ENCODE results near the gene HDGF.
A peak's percentile ranks its signal among the peaks of the same experiment; 100 is the strongest.
"Not testable (repeated sequence)": the region's sequence is repeated elsewhere in the genome, so short reads cannot be mapped to it uniquely, and the experiment has no call there.

HDGF gene

DNA sequence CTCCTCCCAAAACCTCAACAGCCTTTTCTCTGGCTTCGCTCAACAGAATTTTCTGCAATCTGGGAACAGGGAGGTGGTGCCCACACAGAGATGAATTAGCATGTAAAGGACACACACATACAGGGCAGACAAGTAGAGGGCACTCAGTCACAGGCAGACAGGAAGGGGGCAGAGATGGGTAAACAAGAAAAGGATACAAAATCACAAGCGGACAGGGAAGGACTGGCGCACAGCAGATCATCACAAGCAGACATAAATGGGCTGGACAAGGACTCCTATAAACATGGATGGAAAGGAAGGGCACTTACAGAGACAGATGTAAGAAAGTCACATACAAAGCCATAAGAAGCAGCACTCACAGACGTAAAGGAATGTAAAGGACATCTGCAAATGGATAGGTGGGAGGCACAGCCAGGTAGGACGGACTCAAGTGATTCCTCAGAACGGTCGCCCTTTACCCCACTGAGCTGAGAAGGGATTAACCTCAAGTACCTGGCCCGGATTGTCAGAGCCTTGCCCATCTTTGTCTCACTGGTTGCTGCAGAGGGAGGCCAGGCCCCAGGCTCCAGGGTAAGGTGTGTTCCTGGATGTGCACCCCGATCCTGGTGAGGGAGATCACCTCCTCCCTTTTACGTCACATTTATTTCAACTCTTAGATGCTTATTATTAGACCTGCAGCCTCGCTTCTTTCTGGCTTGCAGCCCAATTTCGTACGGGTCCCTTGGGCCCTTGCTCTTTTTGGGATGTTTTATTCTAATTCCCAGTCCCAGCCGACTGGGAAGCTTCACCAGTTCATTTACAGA is 15.0 kb upstream of the HDGF start:
- no peak for DNase-seq

DNA sequence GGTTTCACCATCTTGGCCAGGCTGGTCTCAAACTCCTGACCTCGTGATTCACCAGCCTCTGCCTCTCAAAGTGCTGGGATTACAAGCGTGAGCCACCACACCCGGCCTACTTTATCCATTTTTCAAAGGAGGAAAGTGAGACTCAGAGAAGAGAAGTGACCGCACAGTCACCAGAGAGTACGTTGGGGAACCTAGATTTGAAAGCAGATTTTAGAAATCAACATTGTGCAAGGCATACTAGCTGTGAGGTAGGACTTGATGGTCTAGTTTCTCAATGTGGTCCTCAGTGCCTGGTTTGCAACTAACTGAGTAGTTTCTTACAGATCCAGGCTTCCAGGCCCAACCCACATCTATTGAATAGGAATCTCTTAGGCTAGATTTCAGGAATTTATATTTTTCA is 14.2 kb upstream of the HDGF start:
- DNase-seq: no peak

DNA sequence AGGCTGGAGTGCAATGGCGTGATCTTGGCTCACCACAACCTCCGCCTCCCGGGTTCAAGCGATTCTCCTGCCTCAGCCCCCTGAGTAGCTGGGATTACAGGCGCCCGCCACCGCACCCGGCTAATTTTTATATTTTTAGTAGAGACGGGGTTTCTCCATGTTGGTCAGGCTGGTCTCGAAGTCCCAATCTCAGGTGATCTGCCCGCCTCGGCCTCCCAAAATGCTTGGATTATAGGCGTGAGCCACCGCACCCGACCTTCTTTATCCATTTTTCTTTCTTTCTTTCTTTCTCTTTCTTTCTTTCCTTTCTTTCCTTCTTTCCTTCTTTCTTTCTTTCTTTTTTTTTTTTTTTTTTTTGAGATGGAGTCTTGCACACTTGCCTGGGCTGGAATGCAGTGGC is 13.7 kb upstream of the HDGF start:
- not testable (repeated sequence) for DNase-seq

DNA sequence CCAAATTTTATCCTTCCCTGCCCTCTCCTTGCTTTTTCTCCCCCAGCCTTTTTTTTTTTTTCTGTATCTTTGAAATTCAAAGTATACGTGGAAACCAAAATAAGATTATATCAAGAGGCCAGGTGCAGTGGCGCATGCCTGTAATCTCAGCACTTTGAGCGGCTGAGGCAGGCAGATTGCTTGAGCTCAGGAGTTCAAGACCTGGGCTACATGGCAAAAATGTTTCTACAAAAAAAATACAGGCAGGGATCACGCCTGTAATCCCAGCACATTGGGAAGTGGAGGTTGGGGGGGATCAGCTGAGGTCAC is 9.3 kb upstream of the HDGF start:
- DNase-seq: no peak

DNA sequence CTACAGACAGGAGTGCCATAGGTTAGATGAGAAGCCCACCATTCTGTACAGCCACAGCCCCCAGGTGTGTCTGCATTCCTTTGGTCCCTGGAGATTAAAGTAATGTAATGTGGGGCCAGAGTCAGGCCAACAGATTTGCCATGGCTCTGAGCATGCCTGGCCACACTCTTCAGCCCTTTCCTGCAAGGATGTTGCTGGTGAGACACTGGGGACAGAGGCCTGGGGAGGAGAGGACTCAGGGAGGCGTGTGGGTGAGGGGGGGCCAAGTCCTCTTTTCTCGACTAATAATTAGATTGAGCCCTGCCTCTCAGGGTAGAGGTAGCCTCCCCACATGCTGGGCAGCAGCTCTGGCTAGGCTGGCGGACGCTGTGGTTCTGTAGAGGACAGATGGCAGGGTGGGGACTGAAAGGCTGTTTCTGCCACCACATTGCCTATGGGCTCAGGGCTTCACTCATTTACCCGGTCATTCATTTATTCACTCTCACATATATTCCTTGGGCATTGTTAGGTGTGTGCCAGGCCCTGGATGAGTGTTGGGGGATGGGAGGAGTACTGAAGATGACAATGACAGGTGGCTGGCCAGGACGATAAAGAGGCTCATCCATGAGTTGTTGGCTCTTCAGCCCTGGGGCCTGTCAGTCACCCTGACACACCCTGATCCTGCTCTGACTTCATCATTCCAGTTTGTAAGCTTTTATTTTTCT is 8.8 kb upstream of the HDGF start:
- DNase-seq: no peak

DNA sequence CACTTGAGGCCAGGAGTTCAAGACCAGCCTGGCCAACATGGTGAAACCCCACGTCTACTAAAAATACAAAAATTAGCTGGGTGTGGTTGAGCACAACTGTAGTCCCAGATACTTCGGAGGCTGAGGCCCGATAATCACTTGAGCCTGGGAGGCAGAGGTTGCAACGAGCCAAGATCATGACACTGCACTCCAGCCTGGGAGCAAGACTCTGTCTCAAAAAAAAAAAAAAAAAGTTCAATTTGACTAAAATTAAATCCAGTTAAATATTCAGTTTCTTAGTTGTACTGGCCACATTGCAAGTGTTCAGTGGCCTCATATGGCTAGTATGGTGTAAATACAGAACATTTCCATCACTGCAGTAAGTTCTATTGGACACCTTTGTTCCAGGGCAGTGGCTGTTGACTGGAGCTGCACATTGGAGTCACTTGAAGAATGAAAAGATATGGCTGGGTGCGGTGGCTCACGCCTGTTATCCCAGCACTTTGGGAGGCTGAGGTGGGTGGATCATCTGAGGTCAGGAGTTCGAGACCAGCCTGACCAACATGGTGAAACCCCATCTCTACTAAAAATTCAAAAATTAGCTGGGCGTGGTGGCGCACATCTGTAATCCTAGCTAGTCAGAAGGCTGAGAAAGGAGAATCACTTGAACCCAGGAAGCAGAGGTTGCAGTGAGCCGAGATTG is 6.2 kb upstream of the HDGF start:
- not testable (repeated sequence) for DNase-seq

DNA sequence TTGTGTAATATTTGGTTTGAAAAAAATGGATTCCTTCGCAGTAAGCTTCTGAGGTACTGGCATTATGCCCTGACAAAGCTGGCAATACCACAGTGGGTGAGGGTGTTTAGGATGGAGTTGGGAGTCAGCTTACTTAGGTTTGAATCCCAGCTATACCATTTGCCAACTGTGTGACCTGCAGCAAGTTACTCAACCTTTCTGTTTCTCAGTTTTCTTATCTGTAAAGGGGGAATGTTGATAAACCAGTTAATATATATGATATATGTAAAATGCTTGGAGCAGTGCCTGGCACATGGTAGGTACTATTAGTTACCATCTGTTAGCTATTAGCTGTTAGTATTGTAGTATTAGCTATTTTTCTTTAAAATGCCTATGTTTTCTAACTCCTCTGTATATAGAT is 4.9 kb upstream of the HDGF start:
- DNase-seq: no peak

DNA sequence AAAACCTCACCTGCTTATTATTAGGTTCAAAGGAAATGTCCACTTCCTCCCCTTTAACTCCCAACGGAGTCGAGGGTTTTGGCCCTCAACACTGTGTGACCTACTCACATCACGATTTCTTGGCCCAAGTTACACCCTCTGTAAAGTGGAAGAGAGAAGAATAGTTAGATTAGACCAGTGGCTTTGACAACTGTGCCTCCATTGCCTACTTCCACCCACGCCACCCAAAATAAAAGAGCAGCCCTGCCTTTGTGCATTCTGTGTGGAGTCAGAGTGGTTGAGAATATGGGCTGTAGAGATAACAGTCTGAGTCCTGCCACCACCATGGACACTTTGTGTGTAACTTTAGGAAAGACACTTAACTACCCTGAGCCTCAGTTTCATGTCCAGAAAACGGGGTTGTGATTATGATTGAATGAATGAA is 4.1 kb upstream of the HDGF start:
- DNase-seq: no peak

DNA sequence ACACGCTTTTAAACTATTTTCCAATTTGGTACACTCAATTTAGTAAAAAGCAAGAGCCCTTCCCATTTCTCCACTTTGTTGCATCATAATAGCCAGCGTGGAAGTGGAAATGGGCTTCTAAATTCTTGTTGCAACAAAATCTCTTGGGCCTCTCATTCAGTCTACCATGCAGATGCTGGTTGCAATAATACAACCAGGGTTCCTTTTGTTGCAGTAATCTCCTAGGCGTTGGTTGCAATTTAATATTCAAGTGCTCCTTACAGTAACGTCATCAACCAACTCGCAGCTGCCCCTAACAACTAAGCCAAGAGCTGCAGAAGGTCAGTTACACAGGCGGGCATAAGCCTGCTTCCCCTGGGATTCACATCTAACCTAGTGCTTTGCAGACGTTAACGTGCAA is 2.7 kb upstream of the HDGF start:
- no peak for DNase-seq

DNA sequence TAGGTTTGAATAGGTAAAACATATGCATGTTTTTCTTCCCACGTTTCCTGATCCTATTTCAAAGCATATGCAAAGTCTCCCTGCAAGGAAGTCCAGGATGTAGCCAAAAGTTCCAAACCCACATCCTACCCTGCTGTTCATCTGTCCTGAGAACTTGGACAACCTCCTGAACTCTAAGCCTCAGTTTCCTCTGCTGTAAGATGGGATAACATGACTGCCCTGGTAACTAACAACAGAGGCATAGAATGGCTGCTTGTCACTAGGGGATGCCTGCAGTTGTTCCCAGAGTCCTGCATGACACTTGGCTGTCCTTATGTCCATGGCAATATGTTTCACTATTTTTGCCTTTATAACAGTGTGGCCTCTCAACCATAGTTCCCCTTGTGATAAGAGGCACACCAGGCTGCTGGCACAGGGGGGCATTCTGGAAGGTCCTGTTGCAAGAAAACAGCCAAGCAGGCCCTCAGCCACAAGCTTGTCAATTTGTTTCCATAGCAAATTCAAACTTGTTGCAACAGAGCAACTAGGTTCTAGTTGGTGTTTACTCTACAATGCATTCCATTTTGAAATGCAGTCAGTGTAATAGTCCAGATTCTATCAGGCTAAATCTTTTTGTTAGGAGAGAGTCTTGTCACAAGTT is 1.5 kb upstream of the HDGF start:
- DNase-seq: no peak

DNA sequence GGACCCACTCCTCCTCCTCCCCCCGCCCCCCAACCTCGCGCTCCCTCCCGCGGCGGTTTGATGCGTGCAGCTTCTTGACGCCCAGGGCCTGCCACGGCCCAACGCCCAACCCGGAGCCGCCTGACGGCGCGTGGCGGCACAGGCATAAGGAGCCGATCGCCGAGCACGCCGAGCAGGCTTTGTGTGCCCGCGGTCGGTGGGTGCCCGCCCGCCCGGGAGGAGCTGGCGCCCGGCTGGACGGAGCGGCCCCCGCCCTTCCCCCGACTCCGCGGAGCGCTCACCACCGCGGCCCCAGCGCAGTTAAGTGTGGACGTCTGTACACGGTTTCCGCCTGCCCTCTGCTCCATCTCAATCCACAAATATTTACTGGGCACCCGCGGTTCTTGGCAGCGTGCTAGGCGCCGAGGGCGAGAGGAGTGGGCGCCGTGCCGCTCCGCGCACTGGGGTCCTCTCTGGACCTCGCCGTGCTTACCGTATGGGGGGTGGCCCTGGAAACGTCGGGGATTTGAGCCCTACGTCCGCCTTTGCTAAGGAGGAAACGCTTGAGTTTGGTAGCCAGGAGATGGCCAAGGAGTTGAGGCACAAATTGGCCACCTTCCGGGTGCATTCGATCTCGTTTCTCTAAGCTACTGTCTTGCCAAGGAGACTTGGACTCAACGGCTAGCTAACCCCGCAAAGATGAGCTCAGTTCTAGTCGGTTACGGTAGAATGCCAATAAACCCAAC is 444 bp upstream of the HDGF start:
- DNase-seq: peak; percentile 98

DNA sequence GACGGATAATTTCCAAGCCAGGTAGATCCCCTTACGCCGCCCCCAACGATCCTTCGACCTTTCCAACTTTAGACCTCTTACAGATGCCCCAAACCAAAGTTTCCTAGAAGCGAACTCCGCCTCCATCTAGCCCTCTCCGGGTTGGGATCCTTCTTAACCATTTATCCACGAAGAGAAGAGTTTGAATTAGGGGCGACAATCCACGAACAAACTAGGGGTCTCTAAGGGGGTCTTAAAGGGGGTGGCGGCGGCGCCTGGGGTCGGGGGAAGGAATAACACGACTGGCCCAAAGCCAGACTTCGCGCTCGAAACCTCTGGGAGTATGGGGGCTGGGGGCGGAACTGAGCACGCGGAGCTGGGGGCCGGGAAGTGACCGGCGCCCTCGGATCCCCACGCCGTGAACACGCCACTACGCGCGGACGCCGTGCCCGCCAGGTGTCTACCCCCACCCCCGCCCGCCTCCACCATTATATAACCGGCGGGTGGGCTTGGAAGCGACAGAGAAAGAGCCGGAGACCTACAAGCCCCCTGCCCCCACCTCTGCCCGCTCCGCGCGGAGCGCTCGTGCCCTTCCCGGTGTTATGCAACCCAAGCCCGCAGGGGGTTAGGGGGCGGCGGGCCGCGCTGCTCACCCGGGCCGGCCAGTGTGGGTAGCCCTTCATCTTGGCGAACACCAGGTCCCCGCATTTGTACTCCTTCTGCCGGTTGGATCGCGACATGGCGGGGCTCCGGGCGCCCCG is 594 bp downstream of the HDGF start:
- DNase-seq: peak; percentile 56

DNA sequence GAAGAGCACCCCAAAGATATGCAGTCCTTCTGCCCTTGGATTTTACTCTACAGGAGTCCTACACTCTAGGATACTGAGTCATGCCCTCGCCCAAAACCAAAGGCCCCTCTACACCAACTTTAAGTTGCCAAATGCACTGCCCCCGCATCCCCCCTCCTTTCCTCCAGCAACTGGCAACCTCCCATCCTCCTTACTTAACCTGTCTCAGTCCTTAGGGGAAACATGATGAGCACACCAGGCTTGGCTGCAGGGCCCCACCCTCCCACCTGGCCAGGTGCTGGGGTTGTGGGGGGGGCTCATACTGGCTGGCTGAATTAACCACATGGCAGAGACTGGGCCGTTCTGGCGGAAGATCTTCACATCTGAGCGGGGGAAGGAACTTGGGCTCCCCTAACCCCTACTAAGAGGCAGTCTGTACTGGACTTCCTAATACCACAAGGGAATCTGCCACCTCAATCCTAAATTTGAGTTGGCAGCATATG is 1.2 kb downstream of the HDGF start:
- peak; percentile 52 for DNase-seq

DNA sequence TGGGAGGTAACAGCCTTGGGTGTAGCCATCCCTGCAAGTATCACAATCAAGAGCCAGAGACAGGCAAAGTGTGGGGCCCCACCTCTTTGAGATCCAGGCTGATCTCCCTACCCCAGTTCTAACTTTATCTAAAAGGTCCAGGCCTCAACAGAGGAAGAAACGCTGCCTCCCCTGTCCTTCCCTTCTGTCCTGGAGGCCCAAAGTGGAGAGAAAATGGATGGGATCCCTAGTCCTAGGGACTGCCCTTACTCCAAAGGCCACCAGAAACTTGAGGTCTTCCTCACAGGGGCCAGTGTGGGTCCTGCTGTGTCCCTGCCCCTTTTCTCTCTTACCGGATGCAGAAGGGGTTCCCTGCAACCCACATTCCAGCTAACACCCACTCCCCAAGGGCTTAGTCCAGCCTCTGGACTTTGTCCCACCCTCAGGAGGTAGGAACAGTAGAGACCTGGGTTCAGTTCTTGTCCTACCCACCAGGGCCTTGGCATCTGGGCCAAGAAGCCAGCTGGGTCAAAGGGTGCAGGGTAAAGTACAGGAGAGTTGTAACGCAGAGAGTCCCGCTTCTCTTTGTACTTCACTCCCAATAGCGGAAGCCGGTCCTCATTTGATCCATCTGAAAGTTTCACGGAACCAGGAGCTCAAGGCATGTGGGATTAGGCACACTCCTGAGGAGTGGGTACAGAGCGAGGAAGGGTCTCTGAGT is 1.9 kb downstream of the HDGF start:
- DNase-seq: no peak

DNA sequence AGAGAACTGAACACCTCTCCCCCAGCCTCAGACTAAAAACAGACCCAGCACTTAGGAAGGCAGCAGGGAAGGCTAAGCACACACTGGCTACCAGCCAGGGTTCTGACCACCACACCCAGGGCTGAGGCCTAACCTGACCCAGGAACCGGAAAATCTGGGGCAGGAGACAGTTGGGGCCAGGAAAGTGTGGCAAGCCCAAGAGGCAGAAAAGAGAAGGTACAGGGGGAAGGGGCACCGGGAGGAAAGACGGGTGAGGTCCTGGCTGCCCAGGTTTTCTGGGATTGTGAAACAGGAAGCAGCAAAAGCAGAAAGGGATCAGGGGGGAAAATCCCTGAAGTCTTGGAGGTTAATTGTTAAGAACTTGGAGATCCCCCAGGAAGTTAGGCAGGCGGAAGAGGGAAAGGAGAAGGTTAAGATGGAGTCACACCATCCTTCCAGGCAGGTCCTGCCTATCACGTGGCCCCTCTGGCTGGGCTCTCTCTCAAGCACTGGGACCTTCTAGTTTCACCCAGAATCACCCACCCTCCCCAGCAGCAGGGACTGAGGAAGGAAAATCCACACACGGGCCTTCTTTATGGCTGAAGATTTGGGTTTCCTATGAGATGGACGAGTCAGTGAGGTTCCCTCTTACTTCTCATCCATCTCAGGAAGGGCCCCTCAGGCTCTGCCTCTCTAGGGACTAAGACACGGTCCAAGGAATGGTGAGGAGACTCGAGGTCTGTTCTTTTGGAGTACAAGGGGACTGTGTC is 2.6 kb downstream of the HDGF start:
- no peak for DNase-seq

DNA sequence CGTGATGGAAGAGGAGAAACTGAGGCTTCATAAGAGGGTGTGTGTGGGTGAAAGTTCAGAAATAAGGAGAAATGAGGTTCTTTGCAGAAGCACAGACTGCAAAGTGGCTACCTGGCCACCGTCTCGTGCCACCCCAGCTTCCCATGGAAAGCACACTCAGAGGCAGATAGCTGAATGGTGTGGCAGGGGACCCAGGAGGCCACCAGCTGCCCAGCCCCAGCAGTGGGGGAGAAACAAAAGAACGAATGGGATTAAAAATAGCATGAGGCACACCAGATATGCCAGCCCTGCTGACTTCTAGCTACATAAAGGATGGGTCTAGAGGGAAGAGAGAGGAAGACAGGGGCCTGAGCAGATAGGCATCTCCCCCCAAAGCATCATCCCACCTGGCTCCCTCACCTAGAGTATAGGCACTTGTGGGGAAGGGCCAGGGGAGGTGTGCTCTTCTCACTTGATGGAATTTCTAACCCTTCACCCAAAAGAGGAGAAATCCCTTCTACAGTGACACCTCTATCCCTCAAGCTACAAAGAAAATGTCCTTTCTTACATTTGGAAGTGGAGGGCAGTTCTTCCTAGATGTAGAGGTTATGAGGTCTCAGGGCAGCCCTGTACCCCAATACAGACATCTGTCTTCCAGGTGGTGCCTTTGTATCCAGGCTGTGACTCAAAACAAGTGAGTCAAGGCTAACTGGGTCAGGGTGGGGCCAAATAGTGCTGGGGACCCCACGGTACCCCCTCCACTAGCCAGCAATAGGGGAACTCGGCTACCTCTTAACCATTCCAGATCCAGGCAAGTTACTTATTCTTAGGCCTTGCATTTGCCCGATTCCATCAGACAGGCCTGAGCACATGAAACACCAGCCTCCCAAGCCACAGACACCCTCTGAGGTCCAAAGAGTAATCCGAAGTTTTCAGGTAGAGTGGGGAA is 3.5 kb downstream of the HDGF start:
- DNase-seq: peak; percentile 30

DNA sequence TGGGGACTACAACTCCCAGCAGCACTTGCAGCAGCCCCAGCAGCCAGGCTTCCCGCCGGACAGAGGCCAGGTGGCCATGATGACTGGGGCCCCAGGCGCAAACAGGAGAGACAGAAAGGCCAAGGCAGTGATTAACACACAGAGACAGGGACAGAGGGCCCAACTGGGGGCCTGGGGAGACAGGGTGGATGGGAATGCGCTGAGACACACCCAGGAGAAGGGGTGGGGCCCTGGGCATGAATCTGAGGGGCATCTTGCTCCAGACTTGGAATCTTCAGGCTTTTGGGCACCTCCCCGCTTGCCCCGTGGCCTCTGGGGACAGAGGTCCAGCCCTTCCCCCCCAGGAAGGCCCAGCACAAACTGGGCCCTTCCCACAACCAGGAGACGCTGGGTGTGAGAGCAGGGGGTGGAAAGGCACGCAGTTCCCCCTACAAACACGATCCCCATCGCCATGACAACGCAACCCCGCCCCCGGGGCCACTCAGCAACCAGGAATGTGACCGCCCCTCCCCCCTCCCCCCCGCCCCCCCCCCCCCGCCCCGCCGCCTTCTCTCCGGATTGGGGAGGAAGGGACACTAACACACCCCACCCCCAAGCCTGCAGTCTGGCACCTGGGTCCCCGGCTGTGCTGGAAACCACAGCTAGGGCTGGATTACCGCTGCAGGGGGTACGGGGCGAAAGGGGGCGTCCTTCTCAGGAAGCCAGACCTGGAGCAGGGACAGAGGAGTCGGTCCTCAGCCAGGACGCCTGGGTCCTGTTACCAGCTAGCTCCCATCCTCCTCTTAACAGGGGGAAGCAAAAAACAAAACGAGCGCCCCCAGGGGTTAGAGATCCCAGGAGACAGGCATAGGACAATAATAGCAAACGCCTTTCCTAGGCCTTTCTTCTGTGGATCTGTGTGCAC is 4.5 kb downstream of the HDGF start:
- peak; percentile 79 for DNase-seq

DNA sequence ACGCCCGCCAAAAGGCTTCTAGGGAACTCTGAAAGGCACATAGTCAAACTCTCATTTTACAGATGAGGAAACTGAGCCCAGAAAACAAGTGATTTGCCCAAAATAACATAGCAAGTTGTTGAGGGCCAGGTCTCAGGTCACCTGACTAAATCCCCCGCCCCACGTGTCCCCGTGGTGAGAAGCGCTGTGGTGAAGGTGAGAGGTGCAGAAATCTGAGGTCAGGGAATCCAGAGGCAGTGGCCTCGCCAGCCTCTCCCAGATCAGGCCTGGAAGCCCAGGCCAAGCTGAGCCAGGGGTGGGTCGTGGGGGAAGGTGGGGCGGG is 5.1 kb downstream of the HDGF start:
- DNase-seq: no peak

DNA sequence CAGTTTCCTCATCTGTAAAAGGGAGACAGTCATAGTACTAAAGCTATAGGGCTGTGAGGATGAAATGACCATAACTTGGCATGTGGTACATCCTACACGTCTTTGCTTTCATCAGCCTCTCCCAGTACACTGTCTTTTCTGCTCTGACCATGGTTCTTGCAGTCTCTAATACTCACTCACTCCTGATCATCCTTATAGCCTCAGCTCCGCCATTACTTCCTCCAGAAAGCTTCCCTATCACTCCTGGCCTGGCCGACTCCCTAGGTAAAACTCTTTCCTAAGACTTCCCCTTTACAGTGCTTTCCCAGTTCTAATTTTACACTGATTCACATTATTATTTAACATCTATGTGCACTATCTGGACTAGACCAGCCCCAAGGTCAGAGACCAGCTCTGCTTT is 5.6 kb downstream of the HDGF start:
- DNase-seq: no peak

All from CD4-positive, alpha-beta T cell treated with Interleukin-17A for 4 hours (primary cell).